Upper lobe of right lung (tissue), 1 donor: Measurements from ENCODE around the gene ABCA2. TPM values are rescaled to one million over a fixed set of nuclear protein-coding genes. Genes with fewer than 3 reads are reported as not detected.
"Not testable (repeated sequence)": the region's sequence is repeated elsewhere in the genome, so short reads cannot be mapped to it uniquely, and the experiment has no call there.

Experiments
- ATAC-seq: fragments of 200-7000 bp; cut with Tn5 transposase; one replicate; pipeline ENCODE4 v1.9.1; 2020; ENCODE audit warnings: mild to moderate bottlenecking, moderate library complexity
- DNase-seq: peaks from one replicate; pipeline ENCODE4 v3.0.0-alpha.2; 2020
- H3K27ac ChIP-seq: fragments of 200-600 bp; one replicate; pipeline ENCODE4 v1.8.0; 2022
- H3K27me3 ChIP-seq: fragments of 200-600 bp; one replicate; pipeline ENCODE4 v1.8.0; 2022; ENCODE audit warnings: mild to moderate bottlenecking
- H3K36me3 ChIP-seq: fragments of 200-600 bp; one replicate; pipeline ENCODE4 v1.8.0; 2022
- H3K4me1 ChIP-seq: fragments of 200-600 bp; one replicate; pipeline ENCODE4 v1.8.0; 2022
- H3K4me3 ChIP-seq: fragments of 200-600 bp; one replicate; pipeline ENCODE4 v1.8.0; 2022; ENCODE audit warnings: mild to moderate bottlenecking
- H3K9me3 ChIP-seq: fragments of 200-600 bp; one replicate; pipeline ENCODE4 v1.8.0; 2022
- intact Hi-C: fragments of 100-400 bp; cut with DNase I; formaldehyde crosslinking; loops from one replicate; pipeline ENCODE4 v1.11.0; 2022
- total RNA-seq: library from RNA; stranded (reverse); fragmentation: NEBNext Ultra II Directional; extraction: Animal tissue kit (Norgen Biotek cat#: 25700); gene quantifications from one replicate; pipeline ENCODE4 v1.2.1, GENCODE V29; 2021
- TF ChIP-seq, protein P1 (sequence below): fragments of 200-600 bp; IDR thresholded peaks from one replicate; pipeline ENCODE4 v1.8.0; 2022; ENCODE audit warnings: antibody characterized with exemption
- donor health status: DM: no; HTN: yes; CAD: no; lungs with severe emphysema.

The ABCA2 gene
- total RNA-seq, 1 donor from 2014 or later = 44.3 TPM

- ATAC-seq = no peak
- TF ChIP-seq, protein P1, sequence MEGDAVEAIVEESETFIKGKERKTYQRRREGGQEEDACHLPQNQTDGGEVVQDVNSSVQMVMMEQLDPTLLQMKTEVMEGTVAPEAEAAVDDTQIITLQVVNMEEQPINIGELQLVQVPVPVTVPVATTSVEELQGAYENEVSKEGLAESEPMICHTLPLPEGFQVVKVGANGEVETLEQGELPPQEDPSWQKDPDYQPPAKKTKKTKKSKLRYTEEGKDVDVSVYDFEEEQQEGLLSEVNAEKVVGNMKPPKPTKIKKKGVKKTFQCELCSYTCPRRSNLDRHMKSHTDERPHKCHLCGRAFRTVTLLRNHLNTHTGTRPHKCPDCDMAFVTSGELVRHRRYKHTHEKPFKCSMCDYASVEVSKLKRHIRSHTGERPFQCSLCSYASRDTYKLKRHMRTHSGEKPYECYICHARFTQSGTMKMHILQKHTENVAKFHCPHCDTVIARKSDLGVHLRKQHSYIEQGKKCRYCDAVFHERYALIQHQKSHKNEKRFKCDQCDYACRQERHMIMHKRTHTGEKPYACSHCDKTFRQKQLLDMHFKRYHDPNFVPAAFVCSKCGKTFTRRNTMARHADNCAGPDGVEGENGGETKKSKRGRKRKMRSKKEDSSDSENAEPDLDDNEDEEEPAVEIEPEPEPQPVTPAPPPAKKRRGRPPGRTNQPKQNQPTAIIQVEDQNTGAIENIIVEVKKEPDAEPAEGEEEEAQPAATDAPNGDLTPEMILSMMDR = no peak
- H3K27ac ChIP-seq = no peak overlapping the region
- H3K4me1 ChIP-seq = no peaks in the 10 kb centered on the region
- intact Hi-C loops = no loop called here
- DNase-seq = no peak
- H3K27me3 ChIP-seq = peaks cover 9% of the 10 kb centered on the region
- H3K36me3 ChIP-seq = no peaks in the 10 kb centered on the region
- no peaks in the 10 kb centered on the region for H3K9me3 ChIP-seq
- H3K4me3 ChIP-seq = no peak overlapping the region
These were observed 36.8 kb upstream of the ABCA2 start for GRCh38 chr9:137064880-137065164.

- Histone ChIP-seq H3K4me3 (no peak overlapping the region), H3K36me3 (no peaks in the 10 kb centered on the region), H3K27ac (no peak overlapping the region), H3K27me3 (peaks cover 5% of the 10 kb centered on the region), H3K4me1 (no peaks in the 10 kb centered on the region), H3K9me3 (no peaks in the 10 kb centered on the region)
- ATAC-seq (peak; percentile 84), DNase-seq (peak; percentile 87)
- intact Hi-C loops = no loop called here
- TF ChIP-seq, protein P1 = peak; percentile 97
These were observed 36.2 kb upstream of the ABCA2 start for GRCh38 chr9:137064027-137064879.

GRCh38 chr9:137063311-137064026 lies 35.4 kb upstream of the ABCA2 start:
- DNase-seq (no peak), ATAC-seq (no peak)
- Histone ChIP-seq H3K4me1 (no peaks in the 10 kb centered on the region), H3K4me3 (no peak overlapping the region), H3K9me3 (no peaks in the 10 kb centered on the region), H3K27me3 (no peaks in the 10 kb centered on the region), H3K36me3 (no peaks in the 10 kb centered on the region), H3K27ac (no peak overlapping the region)
- TF ChIP-seq, protein P1 = no peak
- intact Hi-C loops = no loop called here

- H3K36me3 ChIP-seq, H3K27me3 ChIP-seq, H3K9me3 ChIP-seq, H3K4me1 ChIP-seq, ATAC-seq, DNase-seq, H3K4me3 ChIP-seq, H3K27ac ChIP-seq, intact Hi-C loops: not testable (repeated sequence)
These were observed 34.8 kb upstream of the ABCA2 start for GRCh38 chr9:137062798-137063197.

DNA sequence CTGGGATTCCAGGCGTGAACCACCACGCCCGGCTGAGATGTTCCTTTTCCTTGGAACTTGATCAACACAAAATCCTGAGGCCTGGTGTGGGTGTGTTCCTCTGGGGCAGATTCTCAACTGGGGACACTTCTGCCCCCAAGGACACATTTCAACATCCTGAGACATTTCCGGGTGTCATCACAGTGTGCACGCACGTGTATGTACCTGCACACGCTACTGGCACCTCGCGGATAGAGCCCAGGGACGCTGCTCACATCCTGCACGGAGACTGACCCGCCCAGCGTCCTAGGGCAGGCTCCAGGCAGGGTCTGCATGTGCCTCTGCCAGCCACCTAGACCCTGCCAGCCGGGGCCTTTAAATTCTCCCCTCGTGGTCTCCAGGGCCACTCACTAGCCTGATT lies 34.3 kb upstream of the ABCA2 start:
- intact Hi-C loops = no loop called here

More for the DNA sequence above, 34.3 kb upstream of the ABCA2 start:
- ATAC-seq = no peak
- Histone ChIP-seq H3K27ac (no peak overlapping the region), H3K9me3 (no peaks in the 10 kb centered on the region), H3K4me1 (no peaks in the 10 kb centered on the region), H3K27me3 (no peaks in the 10 kb centered on the region), H3K36me3 (no peaks in the 10 kb centered on the region), H3K4me3 (no peak overlapping the region)
- no peak for DNase-seq
- TF ChIP-seq, protein P1 = no peak
